Measurements from ENCODE around the gene MCTP1. TPM values are rescaled to one million over a fixed set of nuclear protein-coding genes. Genes with fewer than 3 reads are reported as not detected.
"Not testable (repeated sequence)": the region's sequence is repeated elsewhere in the genome, so short reads cannot be mapped to it uniquely, and the experiment has no call there.

The MCTP1 gene
- total RNA-seq, 4 donors from 2014 or later = 3.3 to 31.4 (median 13.4) TPM

DNA sequence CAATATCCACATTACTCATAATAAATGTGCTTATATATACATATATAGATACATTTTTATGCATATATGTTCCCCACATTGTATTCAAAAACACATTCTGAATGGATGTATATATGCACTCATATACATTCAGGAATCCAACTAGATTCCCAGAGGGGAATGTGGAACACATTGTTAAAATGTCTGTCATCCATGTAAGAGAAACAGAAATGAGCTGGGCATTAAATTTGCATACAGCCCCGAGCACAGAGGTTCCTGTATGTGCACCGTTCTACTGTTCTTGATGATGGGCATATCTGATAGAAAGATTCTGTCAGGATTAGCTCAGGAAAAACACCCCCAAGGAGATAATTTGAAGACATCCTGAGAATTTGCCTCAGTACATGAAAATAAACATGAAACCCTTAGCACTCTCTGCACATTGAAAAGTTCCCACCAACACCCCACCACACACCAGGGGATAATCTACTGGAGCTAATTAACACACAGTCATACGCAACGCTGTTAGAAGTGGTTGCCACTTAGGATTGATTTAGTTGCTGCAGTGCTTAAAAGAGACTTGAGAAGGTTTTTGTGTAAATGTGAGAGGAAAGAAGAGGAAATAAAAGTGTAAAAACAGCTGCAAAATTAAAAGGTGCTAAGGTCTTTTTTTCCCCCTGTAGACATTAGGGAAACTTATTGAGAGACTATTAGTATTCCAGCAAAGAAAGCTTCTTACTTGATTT is 443.1 kb downstream of the MCTP1 start:
- WGBS, 2 donors (ENCODE audit: low coverage in 1 of 2) = 72 to 79% methylated on average over 4 of the region's 4 CpGs
- H3K4me1 ChIP-seq = no peaks in the 10 kb centered on the region

DNA sequence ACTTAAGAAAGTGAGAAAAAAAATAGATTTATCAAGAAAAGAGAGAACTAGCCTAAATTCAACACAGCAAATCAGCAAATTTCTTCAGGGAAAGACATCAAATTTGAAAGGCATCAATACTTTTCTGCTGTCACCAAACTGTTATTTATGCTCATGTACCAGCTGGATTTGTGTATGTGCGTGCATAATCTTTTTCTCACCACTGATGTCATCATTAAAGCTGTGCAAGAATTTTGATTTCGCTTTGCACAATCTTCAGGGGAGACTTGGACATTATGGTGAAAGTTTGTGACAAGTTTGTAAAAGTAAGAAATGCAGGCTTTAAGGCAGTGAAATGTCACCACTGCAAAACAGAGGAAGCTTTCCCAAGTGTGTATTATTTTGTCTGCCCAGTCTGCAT is 451.0 kb downstream of the MCTP1 start:
- Histone ChIP-seq H3K4me3 (no peak overlapping the region), H3K27me3 (no peaks in the 10 kb centered on the region), H3K4me1 (no peaks in the 10 kb centered on the region), H3K36me3 (no peaks in the 10 kb centered on the region), H3K27ac (no peak overlapping the region), H3K9me3 (no peaks in the 10 kb centered on the region)
- intact Hi-C loops (cut with DNase I; ENCODE audit: low total_unique reads) = loop anchor here (5.0 kb wide), 1 partner anchor 143 kb away; no protein-coding TSS in a partner anchor
- DNase-seq = no peak
- TF ChIP-seq, protein P1, sequence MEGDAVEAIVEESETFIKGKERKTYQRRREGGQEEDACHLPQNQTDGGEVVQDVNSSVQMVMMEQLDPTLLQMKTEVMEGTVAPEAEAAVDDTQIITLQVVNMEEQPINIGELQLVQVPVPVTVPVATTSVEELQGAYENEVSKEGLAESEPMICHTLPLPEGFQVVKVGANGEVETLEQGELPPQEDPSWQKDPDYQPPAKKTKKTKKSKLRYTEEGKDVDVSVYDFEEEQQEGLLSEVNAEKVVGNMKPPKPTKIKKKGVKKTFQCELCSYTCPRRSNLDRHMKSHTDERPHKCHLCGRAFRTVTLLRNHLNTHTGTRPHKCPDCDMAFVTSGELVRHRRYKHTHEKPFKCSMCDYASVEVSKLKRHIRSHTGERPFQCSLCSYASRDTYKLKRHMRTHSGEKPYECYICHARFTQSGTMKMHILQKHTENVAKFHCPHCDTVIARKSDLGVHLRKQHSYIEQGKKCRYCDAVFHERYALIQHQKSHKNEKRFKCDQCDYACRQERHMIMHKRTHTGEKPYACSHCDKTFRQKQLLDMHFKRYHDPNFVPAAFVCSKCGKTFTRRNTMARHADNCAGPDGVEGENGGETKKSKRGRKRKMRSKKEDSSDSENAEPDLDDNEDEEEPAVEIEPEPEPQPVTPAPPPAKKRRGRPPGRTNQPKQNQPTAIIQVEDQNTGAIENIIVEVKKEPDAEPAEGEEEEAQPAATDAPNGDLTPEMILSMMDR (IDR thresholded peaks at IDR 0.05) = no peak
- no peak for TF ChIP-seq POLR2A (IDR thresholded peaks at IDR 0.05)
- no peak for TF ChIP-seq POLR2AphosphoS5 (IDR thresholded peaks at IDR 0.05)
- no peak for TF ChIP-seq EP300 (IDR thresholded peaks at IDR 0.05; ENCODE audit: low read depth)
- in situ Hi-C loops (cut with MboI; ENCODE audit: low pct_ligation_motif_present in 1 of 4, low pct_unique_long_range_greater_than_20kb in 1 of 4, low sequenced_read_pairs in 3 of 4) = no loop called here
- WGBS, 2 donors (ENCODE audit: low coverage in 1 of 2) = 69 to 83% methylated on average over 2 of the region's 2 CpGs

More for the DNA sequence above, 443.1 kb downstream of the MCTP1 start:
- no peaks in the 10 kb centered on the region for H3K36me3 ChIP-seq
- TF ChIP-seq, protein P1 (IDR thresholded peaks at IDR 0.05) = no peak
- no peak for TF ChIP-seq POLR2A (IDR thresholded peaks at IDR 0.05)
- no peak for TF ChIP-seq EP300 (IDR thresholded peaks at IDR 0.05; ENCODE audit: low read depth)
- TF ChIP-seq POLR2AphosphoS5 (IDR thresholded peaks at IDR 0.05) = no peak
- no peak for DNase-seq
- intact Hi-C loops (cut with DNase I; ENCODE audit: low total_unique reads) (no loop called here), in situ Hi-C loops (cut with MboI; ENCODE audit: low pct_ligation_motif_present in 1 of 4, low pct_unique_long_range_greater_than_20kb in 1 of 4, low sequenced_read_pairs in 3 of 4) (no loop called here)
- no peak overlapping the region for H3K27ac ChIP-seq
- H3K9me3 ChIP-seq = no peaks in the 10 kb centered on the region
- no peak overlapping the region for H3K4me3 ChIP-seq
- H3K27me3 ChIP-seq = no peaks in the 10 kb centered on the region

DNA sequence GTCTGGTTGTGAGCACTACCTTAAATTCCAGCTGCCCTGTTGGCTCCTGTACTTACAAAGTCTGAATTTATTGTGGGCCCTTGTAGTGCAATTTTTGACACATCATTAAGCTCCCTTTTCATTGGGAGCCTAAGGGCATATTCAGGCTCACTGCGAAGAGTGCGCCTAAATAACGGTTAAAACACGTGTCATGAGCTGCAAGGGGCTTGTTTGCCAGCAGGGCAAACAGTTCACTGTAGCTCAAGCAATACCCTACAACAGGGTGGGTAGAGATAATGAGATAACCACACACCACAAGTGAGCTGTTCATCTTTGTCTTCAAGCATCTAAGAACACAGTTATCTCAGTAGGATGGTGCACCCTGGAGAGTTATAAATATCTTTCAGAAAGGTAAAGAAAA is 452.2 kb downstream of the MCTP1 start:
- TF ChIP-seq, protein P1 (IDR thresholded peaks at IDR 0.05) = no peak
- TF ChIP-seq POLR2A (IDR thresholded peaks at IDR 0.05) (no peak), POLR2AphosphoS5 (IDR thresholded peaks at IDR 0.05) (no peak), EP300 (IDR thresholded peaks at IDR 0.05; ENCODE audit: low read depth) (no peak)
- Histone ChIP-seq H3K4me1 (no peaks in the 10 kb centered on the region), H3K9me3 (no peaks in the 10 kb centered on the region), H3K36me3 (no peaks in the 10 kb centered on the region), H3K4me3 (no peak overlapping the region), H3K27ac (no peak overlapping the region), H3K27me3 (no peaks in the 10 kb centered on the region)
- in situ Hi-C loops (cut with MboI; ENCODE audit: low pct_ligation_motif_present in 1 of 4, low pct_unique_long_range_greater_than_20kb in 1 of 4, low sequenced_read_pairs in 3 of 4) = no loop called here
- DNase-seq = no peak
- 85% methylated on average over 4 of the region's 4 CpGs; no CpG with 5 or more reads in 1 of the 2 donors for WGBS, 2 donors (ENCODE audit: low coverage in 1 of 2)
- intact Hi-C loops (cut with DNase I; ENCODE audit: low total_unique reads) = loop anchor here (5.0 kb wide), 1 partner anchor 145 kb away; no protein-coding TSS in a partner anchor

DNA sequence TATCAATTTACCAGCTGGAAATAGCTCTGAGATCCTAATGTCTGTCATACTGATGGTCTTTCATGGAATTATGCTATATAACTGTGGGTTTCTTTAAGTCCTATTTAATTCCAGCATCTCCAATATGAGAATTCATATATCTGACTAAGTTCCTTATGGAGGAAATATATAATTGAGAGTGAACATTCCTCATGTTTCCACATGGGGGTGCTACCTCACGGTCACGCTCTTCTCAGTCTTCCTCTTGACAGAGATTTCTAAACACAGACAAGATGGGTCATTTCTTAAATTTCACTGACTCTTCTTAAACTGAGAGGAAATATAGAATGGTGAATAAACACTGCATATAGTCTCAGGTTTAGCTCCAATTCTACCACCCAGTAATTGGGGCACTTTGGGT is 454.4 kb downstream of the MCTP1 start:
- Histone ChIP-seq H3K4me1 (no peaks in the 10 kb centered on the region), H3K36me3 (no peaks in the 10 kb centered on the region), H3K4me3 (no peak overlapping the region), H3K27me3 (no peaks in the 10 kb centered on the region), H3K27ac (no peak overlapping the region), H3K9me3 (no peaks in the 10 kb centered on the region)
- intact Hi-C loops (cut with DNase I; ENCODE audit: low total_unique reads) (loop anchor here (5.0 kb wide), 1 partner anchor 147 kb away; no protein-coding TSS in a partner anchor), in situ Hi-C loops (cut with MboI; ENCODE audit: low pct_ligation_motif_present in 1 of 4, low pct_unique_long_range_greater_than_20kb in 1 of 4, low sequenced_read_pairs in 3 of 4) (no loop called here)
- WGBS, 2 donors (ENCODE audit: low coverage in 1 of 2) = 27 to 33% methylated on average over 2 of the region's 2 CpGs
- DNase-seq = no peak
- TF ChIP-seq POLR2AphosphoS5 (IDR thresholded peaks at IDR 0.05) (no peak), EP300 (IDR thresholded peaks at IDR 0.05; ENCODE audit: low read depth) (no peak), POLR2A (IDR thresholded peaks at IDR 0.05) (no peak)
- TF ChIP-seq, protein P1 (IDR thresholded peaks at IDR 0.05) = no peak

DNA sequence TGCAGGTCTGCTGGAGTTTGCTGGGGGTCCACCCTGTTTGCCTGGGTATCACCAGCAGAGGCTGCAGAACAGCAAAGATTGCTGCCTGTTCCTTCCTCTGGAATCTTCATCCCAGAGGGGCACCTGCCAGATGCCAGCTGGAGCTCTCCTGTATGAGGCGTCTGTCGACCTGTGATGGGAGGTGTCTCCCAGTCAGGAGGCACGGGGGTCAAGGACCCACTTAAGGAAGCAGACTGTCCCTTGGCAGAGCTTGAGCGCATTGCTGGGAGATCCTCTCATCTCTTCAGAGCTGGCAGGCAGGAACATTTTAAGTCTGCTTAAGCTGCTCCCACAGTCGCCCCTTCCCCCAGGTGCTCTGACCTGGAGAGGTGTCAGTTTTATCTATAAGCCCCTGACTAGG is 456.7 kb downstream of the MCTP1 start:
- intact Hi-C loops (cut with DNase I; ENCODE audit: low total_unique reads); H3K9me3 ChIP-seq; H3K4me1 ChIP-seq; DNase-seq; H3K36me3 ChIP-seq; H3K27ac ChIP-seq; H3K27me3 ChIP-seq; in situ Hi-C loops (cut with MboI; ENCODE audit: low pct_ligation_motif_present in 1 of 4, low pct_unique_long_range_greater_than_20kb in 1 of 4, low sequenced_read_pairs in 3 of 4); H3K4me3 ChIP-seq: not testable (repeated sequence)
- 79 to 92% methylated on average over 2 to 5 of the region's 5 CpGs for WGBS, 2 donors (ENCODE audit: low coverage in 1 of 2)

All from transverse colon (tissue), 4 donors.